Trophoblast cell (in vitro differentiated cells and primary cell): ENCODE results near the gene KISS1.

Experiments used
- DNase-seq, 2 donors: peaks; one replicate each; pipeline ENCODE4 v3.0.0-alpha.2; 2016
- H2AFZ ChIP-seq: 2 replicates; pipeline ENCODE4 v1.6.1; 2013; ENCODE audit warnings: low read length, moderate library complexity, mild to moderate bottlenecking; ENCODE audit not compliant: insufficient read depth, poor library complexity
- H2AK5ac ChIP-seq: 2 replicates; pipeline ENCODE4 v1.6.1; 2013; ENCODE audit warnings: mild to moderate bottlenecking, low read length
- H2BK120ac ChIP-seq: 2 replicates; pipeline ENCODE4 v1.6.1; 2013; ENCODE audit warnings: low read length, mild to moderate bottlenecking, moderate library complexity; ENCODE audit not compliant: insufficient read depth, poor library complexity
- H2BK12ac ChIP-seq: 2 replicates; pipeline ENCODE4 v1.6.1; 2013; ENCODE audit warnings: mild to moderate bottlenecking, low read length, moderate library complexity
- H2BK5ac ChIP-seq: 2 replicates; pipeline ENCODE4 v1.6.1; 2013; ENCODE audit warnings: low read length, low read depth, moderate library complexity, mild to moderate bottlenecking; ENCODE audit not compliant: poor library complexity
- H3K14ac ChIP-seq: 2 replicates; pipeline ENCODE4 v1.6.1; 2013; ENCODE audit warnings: mild to moderate bottlenecking, low read length
- H3K18ac ChIP-seq: 2 replicates; pipeline ENCODE4 v1.6.1; 2013; ENCODE audit warnings: mild to moderate bottlenecking, low read length
- H3K23ac ChIP-seq: 2 replicates; pipeline ENCODE4 v1.6.1; 2013; ENCODE audit warnings: low read length
- H3K27ac ChIP-seq: 2 replicates; pipeline ENCODE4 v1.5.1; 2013; ENCODE audit warnings: low read depth, mild to moderate bottlenecking, inconsistent platforms, low read length, moderate library complexity
- H3K27me3 ChIP-seq: 2 replicates; pipeline ENCODE4 v1.6.1; 2013; ENCODE audit warnings: inconsistent platforms, mild to moderate bottlenecking, low read length, moderate library complexity; ENCODE audit not compliant: insufficient read depth
- H3K36me3 ChIP-seq, 2 experiments: 1 replicate in 1 of 2; 2 replicates in 1 of 2; pipeline ENCODE4 v1.6.1; 2013; ENCODE audit warnings: low read length in 2 of 2, mild to moderate bottlenecking in 2 of 2, moderate library complexity in 1 of 2; ENCODE audit not compliant: insufficient read depth in 2 of 2, control insufficient read depth in 1 of 2
- H3K4ac ChIP-seq: 2 replicates; pipeline ENCODE4 v1.6.1; 2013; ENCODE audit warnings: low read depth, mild to moderate bottlenecking, low read length, moderate library complexity
- H3K4me1 ChIP-seq, 2 experiments: 1 replicate in 1 of 2; 2 replicates in 1 of 2; pipeline ENCODE4 v1.6.1; 2013; ENCODE audit warnings: low read length in 2 of 2, mild to moderate bottlenecking in 2 of 2, moderate library complexity in 1 of 2; ENCODE audit not compliant: insufficient read depth in 2 of 2, control insufficient read depth in 1 of 2
- H3K4me2 ChIP-seq: 2 replicates; pipeline ENCODE4 v1.6.1; 2013; ENCODE audit warnings: inconsistent platforms, mild to moderate bottlenecking, low read length, moderate library complexity
- H3K4me3 ChIP-seq: 2 replicates; pipeline ENCODE4 v1.5.1; 2013; ENCODE audit warnings: mild to moderate bottlenecking, low read depth, low read length, inconsistent platforms
- H3K79me1 ChIP-seq: one replicate; pipeline ENCODE4 v1.6.1; 2013; ENCODE audit warnings: low read length
- H3K79me2 ChIP-seq: 2 replicates; pipeline ENCODE4 v1.6.1; 2013; ENCODE audit warnings: low read length, mild to moderate bottlenecking; ENCODE audit not compliant: control insufficient read depth, insufficient read depth, poor library complexity
- H3K9ac ChIP-seq: 2 replicates; pipeline ENCODE4 v1.6.1; 2013; ENCODE audit warnings: mild to moderate bottlenecking, low read length
- H3K9me3 ChIP-seq: 2 replicates; pipeline ENCODE4 v1.6.1; 2013; ENCODE audit warnings: low read depth, mild to moderate bottlenecking, control low read depth, inconsistent platforms, low read length; ENCODE audit not compliant: insufficient read depth
- H4K12ac ChIP-seq: 2 replicates; pipeline ENCODE4 v1.6.1; 2013; ENCODE audit warnings: low read depth, mild to moderate bottlenecking, low read length, moderate library complexity
- H4K8ac ChIP-seq: 2 replicates; pipeline ENCODE4 v1.6.1; 2013; ENCODE audit warnings: low read depth, mild to moderate bottlenecking, low read length, moderate library complexity
- H4K91ac ChIP-seq: one replicate; pipeline ENCODE4 v1.6.1; 2013; ENCODE audit warnings: low read depth, mild to moderate bottlenecking, low read length, moderate library complexity
- WGBS: extraction: QIAGEN DNeasy Blood & Tissue Kit; methylation state at CpG from one replicate; pipeline ENCODE4 v1.1.7; 2013; ENCODE audit warnings: missing lambda C conversion rate; ENCODE audit not compliant: insufficient read length, insufficient coverage; ENCODE audit errors: extremely low coverage; 5-methylcytosine and 5-hydroxymethylcytosine counted together

The KISS1 gene

DNA sequence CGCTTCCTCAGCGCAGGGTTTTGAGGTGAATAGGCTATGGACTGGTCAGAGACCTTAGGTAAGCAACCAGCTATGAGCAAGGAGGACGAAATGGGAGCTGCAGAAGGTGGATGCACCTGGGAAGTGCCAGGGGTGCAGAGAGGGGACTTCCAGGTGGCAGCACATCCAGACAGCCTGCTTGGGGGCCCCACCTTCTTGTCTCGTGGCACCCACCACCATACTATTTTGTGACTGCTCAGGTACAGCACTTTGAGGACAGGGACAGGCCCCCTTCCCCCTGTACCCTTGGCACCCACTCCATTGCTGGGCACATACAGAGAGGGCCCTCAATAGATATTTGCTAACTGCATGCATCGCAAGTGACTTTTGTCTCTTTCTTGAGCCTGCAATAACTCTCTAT, 777 bp upstream of the KISS1 start:
- Histone ChIP-seq H2BK120ac (no peak overlapping the region), H3K4me1 (peaks cover 23 to 30% of the 10 kb centered on the region in 2 experiments), H3K9ac (no peak overlapping the region), H3K27me3 (no peaks in the 10 kb centered on the region), H4K91ac (no peak overlapping the region), H3K14ac (no peak overlapping the region), H2BK5ac (no peak overlapping the region), H3K4me2 (no peak overlapping the region), H3K18ac (no peak overlapping the region), H3K4me3 (no peak overlapping the region), H3K27ac (no peak overlapping the region), H2BK12ac (peak overlapping the region; percentile 26), H3K9me3 (peaks cover 5% of the 10 kb centered on the region), H3K23ac (no peak overlapping the region), H4K12ac (no peak overlapping the region), H4K8ac (no peak overlapping the region), H3K4ac (no peak overlapping the region), H3K79me2 (peaks cover 2% of the 10 kb centered on the region), H3K36me3 (no peaks in the 10 kb centered on the region), H2AFZ (no peak overlapping the region), H2AK5ac (peak overlapping the region; percentile 31), H3K79me1 (peaks cover 18% of the 10 kb centered on the region)
- no peak for DNase-seq
- WGBS = no CpG with 5 or more reads among the region's 5 CpGs

GRCh38 chr1:204194771-204195170, 1.5 kb downstream of the KISS1 start:
- Histone ChIP-seq H3K23ac (peak overlapping the region; percentile 55), H2AK5ac (no peak overlapping the region), H3K4me2 (no peak overlapping the region), H2BK120ac (no peak overlapping the region), H2BK12ac (no peak overlapping the region), H3K27me3 (peaks cover 3% of the 10 kb centered on the region), H3K79me2 (peaks cover 2% of the 10 kb centered on the region), H4K12ac (no peak overlapping the region), H3K14ac (no peak overlapping the region), H4K8ac (no peak overlapping the region), H3K18ac (no peak overlapping the region), H3K4me3 (peak overlapping the region; percentile 47), H2AFZ (no peak overlapping the region), H3K4ac (no peak overlapping the region), H3K27ac (no peak overlapping the region), H3K4me1 (peaks cover 23 to 29% of the 10 kb centered on the region in 2 experiments), H3K9me3 (peaks cover 5% of the 10 kb centered on the region), H3K36me3 (no peaks in the 10 kb centered on the region), H3K9ac (no peak overlapping the region), H2BK5ac (no peak overlapping the region), H3K79me1 (peaks cover 18% of the 10 kb centered on the region), H4K91ac (no peak overlapping the region)
- no peak for DNase-seq
- no CpG with 5 or more reads among the region's 7 CpGs for WGBS

DNA sequence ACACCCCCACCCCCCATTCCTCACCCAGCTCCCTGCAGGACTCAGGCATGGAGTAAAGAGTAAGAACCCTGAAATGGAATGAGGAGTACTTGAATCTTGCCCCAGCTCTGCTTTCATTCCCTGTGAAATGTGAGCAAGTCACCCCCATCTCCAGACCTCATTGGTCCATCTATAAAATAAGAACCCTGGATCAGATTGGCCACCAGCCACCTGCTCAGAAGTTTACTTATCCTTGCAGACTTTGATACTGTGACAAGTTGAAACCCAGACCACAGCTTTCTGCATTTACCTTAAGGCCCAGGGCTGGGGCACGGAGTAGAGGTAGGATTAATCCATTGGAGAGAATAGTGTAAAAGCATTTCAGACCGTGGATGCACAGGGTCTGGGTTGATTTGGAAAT, 2.2 kb downstream of the KISS1 start:
- Histone ChIP-seq H3K4me3 (no peak overlapping the region), H3K4me1 (peaks cover 18 to 23% of the 10 kb centered on the region in 2 experiments), H3K18ac (no peak overlapping the region), H3K79me2 (peaks cover 1% of the 10 kb centered on the region), H3K4me2 (no peak overlapping the region), H4K91ac (no peak overlapping the region), H2BK120ac (no peak overlapping the region), H3K9me3 (peaks cover 5% of the 10 kb centered on the region), H3K14ac (no peak overlapping the region), H3K9ac (no peak overlapping the region), H2BK5ac (no peak overlapping the region), H2AFZ (no peak overlapping the region), H3K4ac (no peak overlapping the region), H2BK12ac (no peak overlapping the region), H2AK5ac (no peak overlapping the region), H3K79me1 (peaks cover 13% of the 10 kb centered on the region), H3K27me3 (peaks cover 5% of the 10 kb centered on the region), H3K23ac (no peak overlapping the region), H4K8ac (no peak overlapping the region), H4K12ac (no peak overlapping the region), H3K27ac (no peak overlapping the region), H3K36me3 (no peaks in the 10 kb centered on the region)
- no peak for DNase-seq
- WGBS = no CpG with 5 or more reads among the region's 2 CpGs

GRCh38 chr1:204192589-204193352, 3.5 kb downstream of the KISS1 start:
- Histone ChIP-seq H3K79me1 (peaks cover 5% of the 10 kb centered on the region), H3K4me2 (no peak overlapping the region), H2BK12ac (no peak overlapping the region), H2AK5ac (no peak overlapping the region), H3K9me3 (peaks cover 5% of the 10 kb centered on the region), H4K8ac (no peak overlapping the region), H3K27me3 (peaks cover 5% of the 10 kb centered on the region), H3K4ac (no peak overlapping the region), H3K23ac (no peak overlapping the region), H3K27ac (no peak overlapping the region), H3K36me3 (no peaks in the 10 kb centered on the region), H3K79me2 (no peaks in the 10 kb centered on the region), H2AFZ (no peak overlapping the region), H3K4me3 (no peak overlapping the region), H3K9ac (no peak overlapping the region), H2BK5ac (no peak overlapping the region), H3K18ac (no peak overlapping the region), H4K91ac (no peak overlapping the region), H3K4me1 (peaks cover 9 to 12% of the 10 kb centered on the region in 2 experiments), H4K12ac (no peak overlapping the region), H2BK120ac (no peak overlapping the region), H3K14ac (no peak overlapping the region)
- WGBS = no CpG with 5 or more reads among the region's 3 CpGs
- no peak for DNase-seq
